ENCODE results near the gene DDX55. TPM values are rescaled to one million over a fixed set of nuclear protein-coding genes. Genes with fewer than 3 reads are reported as not detected.

DDX55 gene
- total RNA-seq, 3 donors from 2014 or later: 17.3 to 36.4 (median 19.7) TPM

DNA sequence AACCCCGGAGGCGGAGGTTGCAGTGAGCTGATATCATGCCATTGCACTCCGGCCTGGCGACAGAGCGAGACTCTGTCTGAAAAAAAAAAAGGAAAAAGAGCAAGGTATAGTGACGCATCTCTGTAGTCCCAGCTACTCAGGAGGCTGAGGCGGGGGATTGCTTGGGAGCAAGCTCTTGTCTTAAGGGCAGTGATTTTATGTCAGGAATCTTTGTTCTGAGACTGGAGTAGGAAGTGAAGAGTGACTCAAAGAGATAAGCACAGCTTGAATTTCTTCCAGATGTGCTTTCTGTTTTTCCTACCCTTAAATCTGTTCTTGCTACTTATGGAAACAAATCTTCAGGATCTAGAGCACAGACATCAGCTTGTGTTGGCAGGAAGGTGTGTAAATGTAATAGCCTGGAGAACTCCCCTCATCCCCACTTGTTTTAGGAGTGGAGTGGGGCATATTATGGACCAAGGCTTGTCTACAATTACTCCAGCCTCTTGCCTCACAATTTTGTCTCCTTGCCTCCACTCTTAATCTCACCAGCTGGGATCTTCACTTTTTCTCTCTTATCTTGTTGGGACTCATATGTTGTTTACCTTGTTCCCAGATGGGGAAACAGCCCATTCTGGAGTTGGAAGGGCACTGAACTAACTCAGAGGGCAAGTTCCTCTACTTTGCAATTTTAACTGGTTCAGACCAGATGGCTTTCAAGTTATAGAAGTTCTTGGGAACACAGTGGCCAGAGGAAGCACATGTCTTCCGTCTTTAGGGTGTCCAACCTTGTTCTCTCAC is 10.0 kb upstream of the DDX55 start:
- intact Hi-C loops (cut with DNase I; ENCODE audit: low total_unique reads): no loop called here

DNA sequence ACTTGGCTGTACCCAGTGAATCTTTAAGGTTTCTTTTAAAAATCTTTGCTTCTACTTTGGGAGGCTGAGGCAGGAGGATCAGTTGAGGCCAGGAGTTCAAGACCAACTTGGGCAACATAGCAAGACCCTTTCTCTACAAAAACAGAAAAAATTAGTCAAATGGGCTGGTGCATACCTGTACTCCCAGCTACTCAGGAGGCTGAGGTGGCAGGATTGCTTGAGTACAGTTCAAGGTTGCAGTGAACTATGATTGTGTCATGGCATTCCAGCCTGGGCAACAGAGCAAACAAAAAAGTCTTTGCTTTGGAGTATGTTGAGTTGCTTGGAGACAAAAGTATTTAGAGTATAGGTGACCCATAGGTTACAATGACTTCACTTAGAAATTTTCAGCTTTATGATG is 6.2 kb upstream of the DDX55 start:
- no peak overlapping the region for H3K27ac ChIP-seq
- peaks cover 0 to under 1% of the 10 kb centered on the region in 2 donors for H3K4me1 ChIP-seq
- H3K27me3 ChIP-seq: no peaks in the 10 kb centered on the region
- H3K36me3 ChIP-seq: no peaks in the 10 kb centered on the region
- H3K9me3 ChIP-seq: no peaks in the 10 kb centered on the region
- intact Hi-C loops (cut with DNase I; ENCODE audit: low total_unique reads): no loop called here
- H3K4me3 ChIP-seq: no peak overlapping the region
- TF ChIP-seq, protein P1, sequence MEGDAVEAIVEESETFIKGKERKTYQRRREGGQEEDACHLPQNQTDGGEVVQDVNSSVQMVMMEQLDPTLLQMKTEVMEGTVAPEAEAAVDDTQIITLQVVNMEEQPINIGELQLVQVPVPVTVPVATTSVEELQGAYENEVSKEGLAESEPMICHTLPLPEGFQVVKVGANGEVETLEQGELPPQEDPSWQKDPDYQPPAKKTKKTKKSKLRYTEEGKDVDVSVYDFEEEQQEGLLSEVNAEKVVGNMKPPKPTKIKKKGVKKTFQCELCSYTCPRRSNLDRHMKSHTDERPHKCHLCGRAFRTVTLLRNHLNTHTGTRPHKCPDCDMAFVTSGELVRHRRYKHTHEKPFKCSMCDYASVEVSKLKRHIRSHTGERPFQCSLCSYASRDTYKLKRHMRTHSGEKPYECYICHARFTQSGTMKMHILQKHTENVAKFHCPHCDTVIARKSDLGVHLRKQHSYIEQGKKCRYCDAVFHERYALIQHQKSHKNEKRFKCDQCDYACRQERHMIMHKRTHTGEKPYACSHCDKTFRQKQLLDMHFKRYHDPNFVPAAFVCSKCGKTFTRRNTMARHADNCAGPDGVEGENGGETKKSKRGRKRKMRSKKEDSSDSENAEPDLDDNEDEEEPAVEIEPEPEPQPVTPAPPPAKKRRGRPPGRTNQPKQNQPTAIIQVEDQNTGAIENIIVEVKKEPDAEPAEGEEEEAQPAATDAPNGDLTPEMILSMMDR (IDR thresholded peaks at IDR 0.05): no peak
- TF ChIP-seq POLR2A (IDR thresholded peaks at IDR 0.05) (no peak), POLR2AphosphoS5 (IDR thresholded peaks at IDR 0.05) (no peak)
- DNase-seq (ENCODE audit: low spot score in 2 of 2): no peak

More for the DNA sequence above, 10.0 kb upstream of the DDX55 start:
- H3K27me3 ChIP-seq: no peaks in the 10 kb centered on the region
- peaks cover 0 to 11% of the 10 kb centered on the region in 2 donors for H3K4me1 ChIP-seq
- H3K9me3 ChIP-seq: no peaks in the 10 kb centered on the region
- DNase-seq (ENCODE audit: low spot score in 2 of 2): no peak
- no peaks in the 10 kb centered on the region for H3K36me3 ChIP-seq
- H3K27ac ChIP-seq: no peak overlapping the region
- TF ChIP-seq POLR2AphosphoS5 (IDR thresholded peaks at IDR 0.05) (no peak), POLR2A (IDR thresholded peaks at IDR 0.05) (no peak)
- TF ChIP-seq, protein P1 (IDR thresholded peaks at IDR 0.05): no peak
- no peak overlapping the region for H3K4me3 ChIP-seq

DNA sequence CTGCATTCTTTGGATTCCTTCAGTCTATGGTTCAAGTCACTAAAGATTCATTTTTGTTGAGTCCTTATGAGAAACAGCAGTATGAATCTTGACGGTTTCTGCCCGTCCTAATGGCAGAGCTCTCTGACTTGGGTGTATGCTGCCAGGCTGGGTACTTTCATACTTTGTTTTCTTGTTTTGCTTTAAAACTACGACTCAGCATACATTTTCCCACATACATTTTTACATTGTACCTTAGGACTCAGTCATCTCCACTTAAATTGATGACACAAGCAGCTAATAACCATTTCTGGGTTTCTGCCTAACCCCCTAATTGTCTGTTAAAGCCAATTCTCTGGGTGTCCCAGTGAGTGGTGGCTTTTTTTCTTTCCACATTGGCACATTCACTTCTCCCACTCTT is 4.8 kb upstream of the DDX55 start:
- H3K36me3 ChIP-seq: no peaks in the 10 kb centered on the region

DNA sequence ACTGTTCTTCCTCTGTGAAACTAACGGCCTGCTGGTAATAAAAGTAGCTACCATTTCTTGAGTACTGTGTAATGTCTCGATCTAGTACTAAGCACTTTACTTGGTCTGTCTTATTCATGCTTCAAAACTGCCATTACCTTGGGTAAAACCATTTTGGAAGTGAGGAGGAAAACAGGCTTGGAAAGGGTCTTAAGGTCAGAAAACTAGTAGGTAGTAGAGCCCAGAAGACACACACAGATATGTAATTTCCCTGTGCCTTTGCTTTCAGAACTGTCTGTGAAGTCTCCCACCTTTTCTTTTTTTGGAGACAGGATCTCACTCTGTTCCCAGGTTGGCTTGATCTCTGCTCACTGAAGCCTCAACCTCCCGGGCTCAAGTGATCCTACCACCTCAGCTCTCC is 3.4 kb upstream of the DDX55 start:
- Histone ChIP-seq H3K36me3 (no peaks in the 10 kb centered on the region), H3K4me3 (no peak overlapping the region), H3K27ac (no peak overlapping the region), H3K4me1 (peaks cover 6 to 8% of the 10 kb centered on the region in 2 donors), H3K27me3 (no peaks in the 10 kb centered on the region), H3K9me3 (no peaks in the 10 kb centered on the region)
- intact Hi-C loops (cut with DNase I; ENCODE audit: low total_unique reads): no loop called here
- DNase-seq (ENCODE audit: low spot score in 2 of 2): no peak
- TF ChIP-seq POLR2A (IDR thresholded peaks at IDR 0.05): no peak
- no peak for TF ChIP-seq POLR2AphosphoS5 (IDR thresholded peaks at IDR 0.05)
- TF ChIP-seq, protein P1 (IDR thresholded peaks at IDR 0.05): no peak

More for the DNA sequence above, 4.8 kb upstream of the DDX55 start:
- no peak for DNase-seq (ENCODE audit: low spot score in 2 of 2)
- Histone ChIP-seq H3K4me3 (no peak overlapping the region), H3K27ac (no peak overlapping the region), H3K4me1 (peaks cover 0 to 3% of the 10 kb centered on the region in 2 donors), H3K27me3 (no peaks in the 10 kb centered on the region), H3K9me3 (no peaks in the 10 kb centered on the region)
- intact Hi-C loops (cut with DNase I; ENCODE audit: low total_unique reads): no loop called here
- no peak for TF ChIP-seq POLR2AphosphoS5 (IDR thresholded peaks at IDR 0.05)
- TF ChIP-seq, protein P1 (IDR thresholded peaks at IDR 0.05): no peak
- TF ChIP-seq POLR2A (IDR thresholded peaks at IDR 0.05): no peak

- H3K36me3 ChIP-seq: no peaks in the 10 kb centered on the region
- intact Hi-C loops (cut with DNase I; ENCODE audit: low total_unique reads): no loop called here
Observed at GRCh38 chr12:123599310-123599709, 2.6 kb upstream of the DDX55 start.

More at GRCh38 chr12:123599310-123599709, 2.6 kb upstream of the DDX55 start:
- Histone ChIP-seq H3K9me3 (no peaks in the 10 kb centered on the region), H3K4me3 (no peak overlapping the region), H3K4me1 (peaks cover 6 to 8% of the 10 kb centered on the region in 2 donors), H3K27ac (no peak overlapping the region), H3K27me3 (no peaks in the 10 kb centered on the region)
- TF ChIP-seq POLR2A (IDR thresholded peaks at IDR 0.05): no peak
- TF ChIP-seq POLR2AphosphoS5 (IDR thresholded peaks at IDR 0.05): no peak
- TF ChIP-seq, protein P1 (IDR thresholded peaks at IDR 0.05): no peak
- DNase-seq (ENCODE audit: low spot score in 2 of 2): no peak
